Measurements from ENCODE around the gene POMGNT2.

The POMGNT2 gene

DNA sequence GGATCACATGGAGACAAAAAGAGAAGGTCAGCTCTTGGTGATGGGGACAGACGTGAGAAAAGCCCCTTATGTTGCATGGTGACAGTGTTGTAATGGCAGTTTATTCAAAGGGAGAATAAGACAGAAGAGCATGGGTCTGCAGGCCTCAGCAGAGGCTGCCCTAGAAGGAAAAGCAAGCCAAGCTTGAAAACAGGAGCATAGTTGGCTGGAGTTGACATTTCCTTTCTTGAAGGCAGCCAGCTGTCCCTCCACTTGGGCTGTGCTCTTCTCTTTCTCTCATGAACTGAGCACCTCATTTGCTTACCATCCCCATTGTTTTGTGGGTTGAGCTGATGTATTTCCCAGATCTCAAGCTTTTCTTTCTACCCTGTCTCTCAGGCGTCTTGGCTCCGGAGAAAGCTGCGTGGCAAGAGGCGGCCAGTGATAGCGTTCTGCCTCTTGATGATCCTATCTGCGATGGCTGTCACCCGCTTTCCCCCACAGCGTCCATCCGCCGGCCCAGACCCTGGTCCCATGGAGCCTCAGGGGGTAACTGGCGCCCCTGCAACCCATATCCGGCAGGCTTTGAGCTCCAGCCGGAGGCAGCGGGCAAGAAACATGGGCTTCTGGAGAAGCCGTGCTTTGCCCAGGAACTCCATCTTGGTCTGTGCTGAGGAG is 73.9 kb downstream of the POMGNT2 start:
- DNase-seq (ENCODE audit: extremely low spot score): no peak
- ChIA-PET CTCF (no interaction called here), POLR2A (no interaction called here)
- TF ChIP-seq FOXK2 (IDR thresholded peaks at IDR 0.05): no peak
- TF ChIP-seq CTBP1 (IDR thresholded peaks at IDR 0.05; ENCODE audit: borderline replicate concordance): no peak
- no peak for TF ChIP-seq LEF1 (IDR thresholded peaks at IDR 0.05; ENCODE audit: borderline replicate concordance)
- TF ChIP-seq L3MBTL2 (conservative IDR thresholded peaks at IDR 0.05): no peak
- TF ChIP-seq HDGF (IDR thresholded peaks at IDR 0.05; ENCODE audit: borderline replicate concordance): no peak
- no peak for TF ChIP-seq BHLHE40 (IDR thresholded peaks at IDR 0.05; ENCODE audit: borderline replicate concordance)
- no peak for TF ChIP-seq SUZ12 (IDR thresholded peaks at IDR 0.05)
- TF ChIP-seq FOXA1 (IDR thresholded peaks at IDR 0.05): no peak
- TF ChIP-seq SP1 (IDR thresholded peaks at IDR 0.05): no peak

DNA sequence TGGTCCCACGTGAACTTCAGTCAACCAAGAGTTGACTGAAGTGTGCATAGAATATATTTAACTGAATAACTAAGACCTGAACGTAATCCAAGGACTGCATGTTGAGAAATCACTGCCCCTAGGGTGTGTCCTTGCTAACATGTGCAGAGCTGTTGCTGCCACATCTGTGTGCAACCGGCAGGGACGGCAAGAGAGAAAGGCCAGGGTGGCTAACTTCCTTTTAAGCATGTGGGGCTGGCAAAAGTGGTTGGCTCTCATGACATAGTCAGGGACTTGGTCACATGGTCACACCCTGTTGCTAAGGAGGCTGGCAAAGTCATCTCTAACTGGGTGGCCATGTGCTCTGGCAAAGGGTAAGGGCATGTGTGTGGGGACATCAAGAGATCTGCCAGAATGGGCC is 74.4 kb downstream of the POMGNT2 start:
- TF ChIP-seq SP1 (IDR thresholded peaks at IDR 0.05) (no peak), ARNT (IDR thresholded peaks at IDR 0.05) (no peak)
- POLR2A ChIA-PET: no interaction called here
- no peak for DNase-seq (ENCODE audit: extremely low spot score)
- CTCF ChIA-PET: no interaction called here

DNA sequence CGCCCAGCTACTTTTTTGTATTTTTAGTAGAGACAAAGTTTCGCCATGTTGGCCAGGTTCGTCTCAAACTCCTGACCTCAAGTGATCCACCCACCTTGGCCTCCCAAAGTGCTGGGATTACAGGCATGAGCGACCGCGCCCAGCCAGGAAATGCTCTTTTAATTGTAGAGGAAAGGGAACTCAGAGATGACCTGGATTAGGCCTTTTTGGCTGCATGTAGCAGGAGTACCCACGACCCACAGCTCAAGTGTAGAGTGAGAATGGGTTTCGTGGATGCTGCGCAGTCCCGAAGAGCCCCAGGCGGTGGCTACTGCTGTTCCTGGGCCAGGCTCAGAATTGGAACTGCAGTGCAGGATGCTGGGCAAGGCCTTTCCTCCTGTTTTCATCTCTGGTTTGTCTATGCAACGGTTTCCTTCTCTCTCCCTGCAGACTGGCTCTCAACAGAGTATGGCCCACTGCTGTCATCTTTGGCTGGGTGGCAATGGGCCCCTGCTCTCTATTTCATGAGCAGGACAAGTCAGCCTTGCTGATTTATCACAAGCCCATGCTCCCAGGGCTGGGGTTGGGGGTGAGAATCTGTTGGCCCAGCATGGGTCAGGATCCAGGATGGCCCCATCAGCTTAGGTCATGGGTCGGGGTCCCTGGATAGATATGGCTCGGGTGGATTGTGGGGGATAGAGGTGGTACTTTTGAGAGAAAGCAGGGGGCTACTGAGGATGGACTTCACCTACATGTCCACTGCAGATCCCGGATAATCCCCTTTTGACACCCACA is 75.5 kb downstream of the POMGNT2 start:
- CTCF ChIA-PET: no interaction called here
- POLR2A ChIA-PET: no interaction called here

More for the DNA sequence above, 75.5 kb downstream of the POMGNT2 start:
- TF ChIP-seq FOXM1 (IDR thresholded peaks at IDR 0.05; ENCODE audit: borderline replicate concordance): no peak
- no peak for TF ChIP-seq TARDBP (IDR thresholded peaks at IDR 0.05)
- no peak for TF ChIP-seq ELF4 (IDR thresholded peaks at IDR 0.05)
- TF ChIP-seq SUZ12 (IDR thresholded peaks at IDR 0.05): no peak
- TF ChIP-seq ZNF384 (IDR thresholded peaks at IDR 0.05): no peak
- no peak for TF ChIP-seq FOXK2 (IDR thresholded peaks at IDR 0.05)
- TF ChIP-seq CTBP1 (IDR thresholded peaks at IDR 0.05; ENCODE audit: borderline replicate concordance): no peak
- TF ChIP-seq, protein P1, sequence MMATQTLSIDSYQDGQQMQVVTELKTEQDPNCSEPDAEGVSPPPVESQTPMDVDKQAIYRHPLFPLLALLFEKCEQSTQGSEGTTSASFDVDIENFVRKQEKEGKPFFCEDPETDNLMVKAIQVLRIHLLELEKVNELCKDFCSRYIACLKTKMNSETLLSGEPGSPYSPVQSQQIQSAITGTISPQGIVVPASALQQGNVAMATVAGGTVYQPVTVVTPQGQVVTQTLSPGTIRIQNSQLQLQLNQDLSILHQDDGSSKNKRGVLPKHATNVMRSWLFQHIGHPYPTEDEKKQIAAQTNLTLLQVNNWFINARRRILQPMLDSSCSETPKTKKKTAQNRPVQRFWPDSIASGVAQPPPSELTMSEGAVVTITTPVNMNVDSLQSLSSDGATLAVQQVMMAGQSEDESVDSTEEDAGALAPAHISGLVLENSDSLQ (IDR thresholded peaks at IDR 0.05): no peak
- no peak for TF ChIP-seq BHLHE40 (IDR thresholded peaks at IDR 0.05; ENCODE audit: borderline replicate concordance)
- DNase-seq (ENCODE audit: extremely low spot score): no peak

All from HEK293T (cell line).